ENCODE measurements around the gene DPH3.

DPH3 gene

DNA sequence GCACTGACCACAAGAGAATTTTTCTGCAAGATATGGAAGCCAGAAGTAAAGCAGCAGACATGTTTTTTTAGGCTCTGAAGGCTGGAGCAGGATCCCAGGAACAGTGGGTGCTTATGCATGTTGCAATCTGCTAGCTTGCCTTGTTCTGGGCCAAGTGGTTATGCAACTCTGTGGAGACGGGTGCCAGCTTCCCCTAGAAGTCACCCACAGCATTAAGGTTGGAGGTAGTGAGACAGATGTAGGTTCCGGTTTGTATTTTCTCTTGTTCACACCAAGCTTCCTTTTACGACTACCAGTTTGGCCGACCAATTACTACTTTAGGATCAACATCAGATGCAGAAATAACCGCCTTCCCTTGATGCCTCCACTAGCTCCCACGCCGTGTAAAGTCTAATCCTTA, 11.1 kb downstream of the DPH3 start:
- no peak for DNase-seq

- DNase-seq: no peak
Observed at GRCh38 chr3:16252988-16253387, 11.8 kb downstream of the DPH3 start.

- no peak for DNase-seq
Observed at GRCh38 chr3:16252243-16252978, 12.3 kb downstream of the DPH3 start.

- no peak for DNase-seq
Observed at GRCh38 chr3:16251316-16252085, 13.2 kb downstream of the DPH3 start.

DNA sequence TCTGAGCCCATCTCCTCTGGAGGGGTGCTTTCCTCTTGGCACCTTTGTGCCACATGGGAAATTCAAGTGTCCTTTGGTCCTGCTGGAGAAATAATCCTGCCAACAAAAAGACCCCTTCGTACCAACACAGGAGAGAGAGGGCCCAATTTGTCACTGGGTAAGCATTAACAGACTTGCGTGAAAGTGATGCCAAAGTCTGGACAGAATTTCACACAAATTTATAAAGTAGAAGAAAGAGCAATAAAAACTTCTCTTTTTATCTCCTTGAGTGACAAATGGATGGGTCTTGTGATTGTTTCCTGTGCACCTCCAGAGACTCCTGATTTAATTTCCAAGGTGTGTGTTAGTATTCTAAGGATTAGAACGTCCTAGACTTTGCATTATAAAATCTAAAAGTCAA, 14.9 kb downstream of the DPH3 start:
- DNase-seq: no peak

GRCh38 chr3:16249336-16249735, 15.4 kb downstream of the DPH3 start:
- peak; percentile 8 for DNase-seq

DNA sequence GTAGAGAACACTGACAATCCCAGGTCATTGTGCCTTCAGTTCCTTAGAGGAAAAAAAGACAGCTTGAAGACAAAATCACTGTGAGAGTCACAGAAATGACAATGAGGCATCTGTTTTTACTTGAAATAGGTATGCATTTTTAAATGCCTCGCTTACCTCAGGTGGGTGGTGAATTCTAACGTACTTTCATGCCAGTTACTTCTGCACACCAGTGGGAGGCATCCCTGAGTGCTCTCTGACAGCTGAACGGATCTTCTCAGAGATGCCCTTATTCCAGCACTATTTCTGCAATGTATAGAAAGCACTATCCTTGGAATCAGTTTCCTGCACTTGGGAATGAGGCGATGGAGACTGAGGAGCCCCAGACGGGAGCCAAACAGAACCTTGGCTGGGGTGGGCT, 16.2 kb downstream of the DPH3 start:
- DNase-seq: no peak

GRCh38 chr3:16247282-16248061, 17.3 kb downstream of the DPH3 start:
- peak; percentile 75 for DNase-seq

DNA sequence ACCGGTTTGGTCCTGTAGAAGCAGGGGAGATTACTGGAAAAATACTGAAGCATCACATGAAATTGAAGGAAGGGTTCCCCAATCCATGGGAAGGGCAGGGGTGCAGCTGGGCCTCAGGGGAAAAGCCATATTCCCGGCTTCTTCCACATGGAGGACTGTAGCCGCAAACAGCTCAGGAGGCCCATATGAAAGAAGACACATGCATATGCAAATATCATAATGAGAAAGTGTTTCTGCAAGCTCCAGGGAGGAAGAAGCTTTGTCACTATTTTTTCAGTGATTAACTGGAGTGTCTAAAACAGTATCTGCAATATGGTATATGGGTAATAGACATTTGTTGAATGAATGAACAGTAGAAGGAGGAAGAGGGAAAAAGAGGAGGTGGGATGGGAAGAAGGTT, 19.1 kb downstream of the DPH3 start:
- no peak for DNase-seq

- DNase-seq: no peak
Observed at GRCh38 chr3:16243706-16244490, 20.8 kb downstream of the DPH3 start.

- DNase-seq: no peak
Observed at GRCh38 chr3:16242177-16242576, 22.6 kb downstream of the DPH3 start.

- DNase-seq: no peak
Observed at GRCh38 chr3:16241225-16241624, 23.5 kb downstream of the DPH3 start.

GRCh38 chr3:16240229-16241023, 24.3 kb downstream of the DPH3 start:
- no peak for DNase-seq

DNA sequence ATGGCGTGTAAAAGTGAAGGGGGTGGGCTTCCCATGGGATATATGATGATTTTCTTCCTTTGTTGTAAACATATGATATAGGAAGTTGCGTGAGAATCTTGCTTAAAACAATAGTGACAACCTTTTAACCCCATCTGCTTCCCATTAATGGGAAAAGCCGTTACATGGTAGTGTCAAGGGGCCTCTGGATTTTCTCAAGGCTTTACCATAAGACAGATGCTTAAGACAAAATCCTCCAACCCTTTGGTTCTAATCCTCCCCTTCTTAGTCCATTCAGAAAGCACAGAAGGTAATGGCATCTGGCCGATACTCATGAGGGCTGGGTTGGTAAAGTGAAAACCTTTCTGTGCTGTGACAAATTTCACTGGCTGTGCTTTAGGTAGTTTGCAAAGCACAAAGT, 25.0 kb downstream of the DPH3 start:
- no peak for DNase-seq

DNA sequence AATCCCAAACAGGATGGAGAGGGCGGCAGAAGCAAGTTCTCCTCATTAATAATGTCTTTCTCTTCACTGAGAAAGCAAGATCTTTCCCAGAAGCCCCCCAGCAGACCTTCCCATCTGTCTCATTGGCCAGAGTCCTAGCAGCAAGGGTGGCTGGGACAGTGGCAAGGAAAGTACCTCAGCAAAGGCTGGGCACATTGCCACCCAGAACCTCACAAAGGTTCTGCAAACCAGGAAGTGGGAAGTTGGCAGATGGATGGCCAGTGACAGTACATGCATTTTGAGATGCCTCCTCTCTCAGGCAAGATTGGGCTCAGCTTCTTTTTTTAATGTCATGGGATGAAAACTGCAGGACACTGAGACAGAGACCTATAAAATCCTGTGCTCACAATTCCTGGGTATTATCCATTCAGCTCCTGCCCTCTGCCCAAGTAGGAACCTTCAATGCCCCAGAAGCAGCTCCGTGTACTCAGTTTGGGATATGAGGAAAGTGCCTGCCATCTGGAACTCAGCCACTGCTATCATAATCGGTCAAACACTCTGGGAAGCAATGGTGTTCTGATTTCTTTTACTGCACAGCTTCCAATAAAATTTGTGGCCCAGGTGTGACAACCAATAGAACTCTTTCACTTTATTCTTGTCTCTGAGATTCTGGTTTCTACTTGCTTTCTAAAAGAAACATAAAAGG, 25.5 kb downstream of the DPH3 start:
- DNase-seq: no peak

- DNase-seq: no peak
Observed at GRCh38 chr3:16236856-16237393, 27.8 kb downstream of the DPH3 start.

DNA sequence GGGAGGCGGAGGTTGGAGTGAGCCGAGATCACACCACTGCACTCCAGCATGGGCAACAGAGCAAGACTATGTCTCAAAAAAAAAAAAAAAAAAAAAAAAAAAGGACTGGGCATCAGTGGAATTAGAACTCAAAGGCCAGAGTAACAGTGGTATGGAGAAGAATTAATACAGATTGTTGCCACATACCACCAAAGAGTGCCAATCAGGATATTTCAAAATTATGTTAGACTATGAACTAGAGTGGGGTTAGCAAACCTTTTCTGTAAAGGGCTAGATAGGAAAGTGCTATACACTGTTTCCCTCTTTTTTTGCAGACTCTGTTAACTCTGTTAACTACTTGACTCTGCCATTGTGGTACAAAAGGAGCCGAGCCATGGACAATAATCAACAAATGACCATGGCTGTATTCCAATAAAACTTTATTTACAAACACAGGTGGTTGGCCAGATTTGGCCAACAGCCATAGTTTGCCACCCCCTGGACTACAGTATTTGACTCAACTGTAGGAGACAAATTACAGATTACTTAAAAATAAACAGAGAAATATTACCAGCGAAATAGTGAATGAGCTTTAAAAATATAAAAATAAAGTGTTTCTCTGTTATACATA, 28.6 kb downstream of the DPH3 start:
- DNase-seq: no peak

DNA sequence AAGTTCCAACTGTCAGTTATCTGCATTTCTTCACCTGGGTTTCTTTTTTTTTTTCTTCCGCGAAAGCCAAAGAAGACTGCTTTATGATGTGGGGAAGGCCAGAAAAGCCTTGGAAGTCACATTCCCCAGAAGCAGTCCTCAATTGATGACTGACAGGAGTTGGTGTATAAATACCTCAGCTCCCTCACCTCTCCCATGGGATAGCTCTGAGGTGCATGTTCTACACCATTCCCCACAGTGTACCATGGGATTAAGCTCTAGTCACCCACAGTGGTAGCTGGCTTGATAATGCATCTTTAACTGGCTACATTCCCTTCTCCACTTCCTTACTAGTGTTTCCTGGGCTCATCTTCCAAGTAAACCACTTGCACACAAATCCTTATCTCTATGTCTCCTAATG, 30.5 kb downstream of the DPH3 start:
- no peak for DNase-seq

DNA sequence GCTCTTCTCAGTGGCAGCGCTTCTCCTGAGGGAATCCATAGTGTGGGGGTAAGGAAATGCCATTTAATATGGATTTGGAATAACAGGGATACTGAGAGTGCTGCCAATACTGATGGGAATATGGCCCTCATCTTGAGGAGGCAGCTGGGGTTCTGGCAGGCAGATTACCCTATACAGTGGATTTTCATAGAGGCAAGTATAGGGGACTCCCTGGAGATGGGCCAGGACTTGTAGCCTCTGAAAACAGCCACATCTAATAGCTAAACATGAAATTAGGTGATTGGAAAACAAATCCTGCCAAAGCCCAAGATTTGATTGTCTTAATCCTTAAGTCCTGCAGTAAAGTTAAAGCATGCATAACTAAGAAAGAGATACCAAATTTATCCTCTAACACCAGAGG, 30.9 kb downstream of the DPH3 start:
- no peak for DNase-seq

- DNase-seq: no peak
Observed at GRCh38 chr3:16231983-16232382, 32.8 kb downstream of the DPH3 start.

DNA sequence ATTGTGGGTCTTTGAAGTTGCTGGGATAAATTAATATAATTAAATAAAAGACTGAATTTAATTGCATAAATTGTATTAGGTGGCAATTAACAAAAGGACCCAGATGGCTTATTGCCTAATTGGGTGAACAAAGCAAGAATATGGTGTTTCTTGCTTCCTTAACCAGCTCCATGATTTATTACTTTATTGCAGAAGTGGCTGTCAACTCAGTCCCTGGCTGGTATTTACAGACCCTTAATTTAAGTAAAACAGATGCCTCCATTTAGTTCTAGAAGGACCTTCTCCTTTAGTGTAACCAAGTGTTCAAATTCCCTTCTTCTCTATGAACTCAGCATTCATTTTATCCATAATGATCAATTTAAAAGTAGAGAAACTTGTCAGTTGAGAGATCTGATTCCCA, 35.1 kb downstream of the DPH3 start:
- no peak for DNase-seq

Data from activated naive CD4-positive, alpha-beta T cell treated with Interleukin-2 at 50 U/mL for 16 hours (primary cell).